ENCODE data around the gene SLC2A5.
A peak's percentile ranks its signal among the peaks of the same experiment; 100 is the strongest.

The SLC2A5 gene

DNA sequence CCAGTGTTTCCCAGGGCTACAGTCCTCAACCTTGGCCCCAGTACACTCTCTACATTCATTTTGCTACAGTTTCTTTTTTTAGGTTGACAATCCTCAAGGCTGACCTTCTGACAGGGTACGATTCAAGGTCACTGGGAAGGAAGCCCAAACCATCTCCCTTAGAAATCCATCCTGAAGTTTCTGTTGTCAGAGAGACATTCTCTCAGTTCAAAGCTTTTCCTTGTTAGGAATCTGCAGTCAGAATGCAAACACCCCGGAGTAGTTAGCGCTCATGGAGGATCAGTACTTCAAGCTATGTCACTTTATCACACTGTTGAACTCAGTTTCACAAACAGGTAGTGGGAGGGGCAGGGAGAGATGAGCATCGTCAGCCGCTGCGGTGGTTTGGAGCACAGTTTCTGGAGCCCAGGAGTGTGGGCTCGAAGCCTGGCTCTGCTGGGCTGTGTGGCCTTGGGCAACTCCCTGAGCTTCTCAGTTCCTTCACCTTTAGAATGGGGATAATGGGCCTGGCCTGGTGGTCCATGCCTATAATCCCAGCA is 4.2 kb downstream of the SLC2A5 start:
- Mint-ChIP-seq H3K4me3 (no peak overlapping the region), H3K27me3 (peaks cover 8% of the 10 kb centered on the region), H3K36me3 (ENCODE audit: low read depth) (no peaks in the 10 kb centered on the region), H3K27ac (peak overlapping the region; percentile 10), H3K4me1 (ENCODE audit: low read depth) (peaks cover 56% of the 10 kb centered on the region), H3K9me3 (no peaks in the 10 kb centered on the region)
- intact Hi-C loops (cut with micrococcal nuclease), result loop anchor here (5.0 kb wide), 1 partner anchor 58 kb away; no protein-coding TSS in a partner anchor

DNA sequence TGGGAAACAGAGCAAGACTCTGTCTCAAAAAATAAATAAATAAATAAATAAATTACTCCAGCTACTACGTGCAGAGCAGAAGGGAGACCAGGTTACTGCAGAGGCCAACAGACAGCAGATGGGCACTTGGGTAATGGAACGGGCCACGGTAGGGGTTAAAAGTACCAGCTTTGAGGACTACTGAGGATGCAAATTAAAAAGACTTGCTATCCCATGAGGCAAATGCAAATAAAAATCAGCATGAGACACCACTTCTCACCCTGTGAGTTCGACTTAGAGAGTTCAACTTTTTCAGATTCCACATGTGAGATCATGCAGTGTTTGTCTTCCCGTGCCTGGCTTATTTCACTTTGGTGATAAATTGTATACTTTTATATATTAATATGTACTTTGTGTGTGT is 6.6 kb downstream of the SLC2A5 start:
- H3K27ac Mint-ChIP-seq, result no peak overlapping the region
- no peaks in the 10 kb centered on the region for H3K36me3 Mint-ChIP-seq (ENCODE audit: low read depth)
- H3K4me3 Mint-ChIP-seq, result no peak overlapping the region
- intact Hi-C loops (cut with micrococcal nuclease), result no loop called here
- no peaks in the 10 kb centered on the region for H3K9me3 Mint-ChIP-seq
- peaks cover 8% of the 10 kb centered on the region for H3K27me3 Mint-ChIP-seq
- peaks cover 46% of the 10 kb centered on the region for H3K4me1 Mint-ChIP-seq (ENCODE audit: low read depth)

DNA sequence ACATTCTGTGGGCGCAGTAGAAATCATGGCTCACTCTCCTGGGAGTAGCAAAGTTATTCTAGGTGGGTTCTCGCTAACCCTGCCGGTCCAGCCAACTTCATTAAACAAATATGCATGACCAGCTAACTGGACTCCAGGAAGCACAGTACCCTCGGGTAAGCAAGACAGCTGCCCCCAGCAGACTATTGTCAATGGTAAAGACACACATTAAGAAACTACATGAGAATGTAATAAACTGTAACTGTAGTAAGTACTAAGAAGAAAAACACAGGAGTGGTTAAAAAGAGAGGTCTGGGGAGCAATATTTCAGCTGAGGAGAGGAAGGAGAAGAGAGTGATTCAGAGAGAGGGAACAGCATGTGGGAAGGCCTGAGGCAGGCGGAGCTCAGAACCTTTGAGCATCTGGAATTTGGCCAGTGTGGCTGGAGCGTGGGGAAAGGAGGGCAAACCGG is 7.4 kb downstream of the SLC2A5 start:
- Mint-ChIP-seq H3K9me3 (no peaks in the 10 kb centered on the region), H3K4me3 (no peak overlapping the region)

DNA sequence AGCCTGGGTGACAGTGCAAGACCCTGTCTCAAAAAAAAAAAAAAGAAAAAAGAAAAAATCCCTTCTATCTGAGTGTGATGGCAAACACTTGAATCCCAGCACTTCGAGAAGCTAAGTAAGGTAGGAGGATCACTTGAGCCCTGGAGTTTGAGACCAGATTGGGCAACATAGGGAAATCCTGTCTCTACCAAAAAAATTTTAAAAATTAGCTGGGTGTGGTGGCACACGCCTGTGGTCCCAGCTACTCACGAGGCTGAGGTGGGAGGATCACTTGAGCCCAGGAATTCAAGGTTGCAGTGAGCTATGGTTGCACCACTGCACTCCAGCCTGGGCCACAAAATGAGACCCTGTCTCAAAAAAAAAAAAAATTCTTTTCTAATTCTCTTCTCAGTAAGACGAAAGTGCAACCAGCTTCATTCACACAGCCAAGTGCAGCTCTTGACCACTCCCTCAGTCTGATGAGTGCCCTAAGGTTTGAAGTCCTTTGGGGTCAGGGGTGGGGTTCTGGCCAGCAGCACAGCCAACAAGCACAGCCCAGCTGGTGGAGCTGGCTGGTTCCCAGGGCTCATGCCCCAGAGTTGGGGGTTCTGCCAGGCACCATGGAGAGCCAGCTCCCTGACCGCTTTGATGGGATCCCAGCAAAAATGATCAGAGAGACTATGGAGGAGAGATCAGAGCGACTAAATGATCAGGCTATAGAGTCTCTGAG is 8.0 kb downstream of the SLC2A5 start:
- H3K36me3 Mint-ChIP-seq (ENCODE audit: low read depth), result no peaks in the 10 kb centered on the region
- H3K4me3 Mint-ChIP-seq, result no peak overlapping the region
- H3K27me3 Mint-ChIP-seq, result peaks cover 6% of the 10 kb centered on the region
- no peak overlapping the region for H3K27ac Mint-ChIP-seq
- H3K9me3 Mint-ChIP-seq, result no peaks in the 10 kb centered on the region
- intact Hi-C loops (cut with micrococcal nuclease), result no loop called here
- peaks cover 33% of the 10 kb centered on the region for H3K4me1 Mint-ChIP-seq (ENCODE audit: low read depth)

More for the DNA sequence above, 7.4 kb downstream of the SLC2A5 start:
- Mint-ChIP-seq H3K27me3 (peaks cover 6% of the 10 kb centered on the region), H3K4me1 (ENCODE audit: low read depth) (peaks cover 39% of the 10 kb centered on the region), H3K36me3 (ENCODE audit: low read depth) (no peaks in the 10 kb centered on the region), H3K27ac (no peak overlapping the region)
- intact Hi-C loops (cut with micrococcal nuclease), result no loop called here

DNA sequence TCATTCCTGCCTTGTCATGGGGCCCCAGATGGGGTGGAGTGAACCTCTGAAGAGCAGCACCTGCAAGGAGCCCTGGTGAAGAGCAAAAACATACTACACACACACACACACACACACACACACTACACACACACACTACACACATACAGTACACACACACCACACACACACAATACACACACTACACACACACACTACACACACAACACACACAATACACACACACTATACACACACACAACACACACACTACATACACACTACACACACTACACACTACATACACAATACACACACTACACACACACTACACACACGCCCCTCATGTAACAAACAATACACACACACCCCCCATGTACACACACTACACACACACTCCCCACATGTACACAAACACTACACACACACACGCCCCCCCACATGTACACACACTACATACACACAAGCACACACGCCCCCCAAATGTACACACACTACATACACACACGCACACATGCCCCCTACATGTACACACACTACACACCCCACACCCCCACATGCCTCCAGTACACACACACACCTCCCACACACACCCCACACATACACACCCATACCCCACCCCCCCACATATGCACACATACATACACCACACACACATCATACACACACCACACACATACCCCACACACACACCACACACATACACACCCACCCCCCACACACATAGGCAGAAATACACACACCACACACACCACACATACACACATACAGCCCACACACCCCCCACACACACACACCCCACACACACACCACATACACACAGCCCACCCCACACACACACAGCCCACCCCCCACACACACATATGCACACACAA is 9.3 kb downstream of the SLC2A5 start:
- intact Hi-C loops (cut with micrococcal nuclease), result no loop called here
- no peak overlapping the region for H3K4me3 Mint-ChIP-seq
- H3K4me1 Mint-ChIP-seq (ENCODE audit: low read depth), result peaks cover 26% of the 10 kb centered on the region
- no peaks in the 10 kb centered on the region for H3K36me3 Mint-ChIP-seq (ENCODE audit: low read depth)
- H3K27me3 Mint-ChIP-seq, result peaks cover 6% of the 10 kb centered on the region
- H3K27ac Mint-ChIP-seq, result no peak overlapping the region
- no peaks in the 10 kb centered on the region for H3K9me3 Mint-ChIP-seq

DNA sequence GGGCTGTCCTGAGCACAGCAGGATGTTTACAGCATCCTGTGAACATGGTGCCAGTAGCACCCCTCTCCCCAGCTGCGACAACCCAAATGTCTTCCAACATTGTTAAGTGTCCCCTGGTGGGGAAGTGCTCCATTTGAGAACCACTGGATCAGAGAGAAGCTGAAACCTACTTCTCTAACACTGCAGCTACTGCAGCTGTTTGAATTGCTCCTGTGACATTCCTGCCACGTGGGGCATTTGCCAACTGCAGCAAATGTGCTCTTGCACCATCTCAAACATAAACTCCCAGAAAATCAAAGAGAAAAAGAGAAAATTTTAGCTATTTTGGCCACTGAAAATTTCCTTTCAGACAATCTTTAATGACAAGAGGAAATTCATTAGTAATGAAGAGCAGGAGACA is 11.0 kb downstream of the SLC2A5 start:
- no peak overlapping the region for H3K4me3 Mint-ChIP-seq
- peak overlapping the region; percentile 13 for H3K27ac Mint-ChIP-seq
- intact Hi-C loops (cut with micrococcal nuclease), result no loop called here
- no peaks in the 10 kb centered on the region for H3K9me3 Mint-ChIP-seq
- peaks cover 16% of the 10 kb centered on the region for H3K4me1 Mint-ChIP-seq (ENCODE audit: low read depth)
- peaks cover 2% of the 10 kb centered on the region for H3K27me3 Mint-ChIP-seq
- no peaks in the 10 kb centered on the region for H3K36me3 Mint-ChIP-seq (ENCODE audit: low read depth)

DNA sequence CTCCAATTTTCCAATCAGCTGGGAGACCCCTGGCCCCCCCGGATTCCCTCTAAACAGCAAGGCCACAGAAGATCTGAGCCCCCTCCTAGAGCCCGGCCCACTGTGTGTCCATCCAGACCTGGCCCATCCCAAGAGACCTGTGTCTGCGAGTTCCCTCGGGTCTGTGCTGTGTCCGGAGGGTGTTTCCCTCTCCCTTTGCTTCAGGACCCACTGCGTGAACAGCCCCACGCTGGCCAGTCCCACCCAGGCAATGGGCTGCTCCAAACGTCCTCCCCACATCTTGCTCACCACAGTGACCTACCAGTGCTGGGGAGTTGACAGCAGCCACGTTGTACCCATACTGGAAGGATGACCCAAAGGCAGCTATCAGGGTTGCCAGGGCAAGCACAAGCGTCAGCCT is 11.6 kb downstream of the SLC2A5 start:
- Mint-ChIP-seq H3K4me3 (no peak overlapping the region), H3K36me3 (ENCODE audit: low read depth) (no peaks in the 10 kb centered on the region), H3K4me1 (ENCODE audit: low read depth) (peaks cover 16% of the 10 kb centered on the region), H3K9me3 (no peaks in the 10 kb centered on the region), H3K27ac (peak overlapping the region; percentile 13), H3K27me3 (peaks cover 2% of the 10 kb centered on the region)
- intact Hi-C loops (cut with micrococcal nuclease), result no loop called here

DNA sequence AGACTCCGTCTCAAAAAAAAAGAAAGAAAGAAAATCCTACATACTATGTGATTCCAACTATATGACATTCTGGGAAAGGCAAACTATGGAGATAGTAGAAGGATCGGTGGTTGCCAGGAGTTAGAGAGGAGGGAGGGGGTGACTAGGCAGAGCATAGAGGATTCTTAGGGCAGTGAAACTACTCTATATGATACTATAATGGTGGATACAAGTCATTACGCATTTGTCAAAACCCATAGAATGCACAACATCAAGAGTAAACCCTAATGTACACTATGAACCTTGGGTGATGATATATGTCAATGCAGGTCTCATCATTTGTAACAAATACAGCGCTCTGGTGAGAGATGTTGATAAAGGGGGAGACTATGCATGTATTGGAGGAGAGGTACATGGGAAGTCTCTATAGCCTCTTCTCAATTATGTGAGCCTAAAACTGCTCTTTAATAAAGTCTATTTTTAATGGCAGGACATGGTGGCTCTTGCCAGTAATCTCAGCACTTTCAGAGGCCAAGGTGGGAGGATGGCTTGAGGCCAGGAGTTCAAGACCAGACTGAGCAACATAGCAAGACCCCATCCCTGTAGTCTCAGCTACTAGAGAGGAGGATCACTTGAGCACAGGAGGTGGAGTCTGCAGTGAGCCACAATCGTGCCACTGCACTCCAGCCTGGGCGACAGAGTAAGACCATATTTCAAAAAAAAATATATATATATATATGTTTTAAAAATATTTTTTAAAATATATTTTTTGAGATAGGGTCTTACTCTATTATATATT is 17.0 kb downstream of the SLC2A5 start:
- Mint-ChIP-seq H3K27ac (no peak overlapping the region), H3K9me3 (no peaks in the 10 kb centered on the region), H3K4me3 (no peak overlapping the region), H3K27me3 (no peaks in the 10 kb centered on the region), H3K36me3 (ENCODE audit: low read depth) (no peaks in the 10 kb centered on the region), H3K4me1 (ENCODE audit: low read depth) (no peaks in the 10 kb centered on the region)
- intact Hi-C loops (cut with micrococcal nuclease), result no loop called here

DNA sequence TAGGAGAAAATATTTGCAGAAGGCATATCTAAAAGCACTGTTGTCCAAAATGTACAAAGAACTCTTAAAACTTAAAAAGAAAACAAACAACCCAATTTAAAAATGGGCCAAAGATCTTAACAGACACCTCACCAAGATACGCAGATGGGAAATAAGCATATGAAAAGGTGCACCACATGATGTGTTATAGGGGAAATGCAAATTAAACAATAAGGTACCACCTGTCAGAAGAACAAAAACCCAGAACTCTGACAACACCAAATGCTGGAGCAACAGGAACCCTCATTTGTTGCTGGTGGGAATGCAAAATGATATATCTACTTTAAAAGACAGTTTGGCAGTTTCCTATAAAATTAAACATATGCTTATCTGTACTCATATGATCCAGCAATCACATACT is 18.1 kb downstream of the SLC2A5 start:
- Mint-ChIP-seq H3K27ac (no peak overlapping the region), H3K4me1 (ENCODE audit: low read depth) (no peaks in the 10 kb centered on the region)

DNA sequence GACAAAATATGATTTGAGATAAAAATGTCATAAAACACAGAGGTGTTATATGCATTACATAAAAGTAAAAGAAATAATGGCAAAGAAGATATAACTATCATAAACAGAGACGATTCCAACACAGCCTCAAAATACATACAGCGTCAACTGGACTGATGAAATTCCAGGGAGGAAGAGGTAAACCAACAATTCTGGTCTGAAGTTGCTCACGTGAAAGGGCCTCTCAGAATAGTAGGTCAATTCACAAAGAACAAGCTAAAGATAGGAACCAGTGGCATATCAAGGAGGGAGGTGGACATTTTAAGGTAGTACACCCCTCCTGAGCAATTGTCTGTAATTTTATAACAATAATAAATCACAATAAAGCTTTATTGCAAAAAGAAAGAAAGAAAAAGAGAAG is 18.6 kb downstream of the SLC2A5 start:
- Mint-ChIP-seq H3K4me3 (no peak overlapping the region), H3K4me1 (ENCODE audit: low read depth) (no peaks in the 10 kb centered on the region), H3K9me3 (no peaks in the 10 kb centered on the region), H3K27ac (no peak overlapping the region), H3K27me3 (no peaks in the 10 kb centered on the region), H3K36me3 (ENCODE audit: low read depth) (no peaks in the 10 kb centered on the region)
- intact Hi-C loops (cut with micrococcal nuclease), result no loop called here

More for the DNA sequence above, 18.1 kb downstream of the SLC2A5 start:
- Mint-ChIP-seq H3K36me3 (ENCODE audit: low read depth) (no peaks in the 10 kb centered on the region), H3K27me3 (no peaks in the 10 kb centered on the region), H3K9me3 (no peaks in the 10 kb centered on the region), H3K4me3 (no peak overlapping the region)
- intact Hi-C loops (cut with micrococcal nuclease), result no loop called here

DNA sequence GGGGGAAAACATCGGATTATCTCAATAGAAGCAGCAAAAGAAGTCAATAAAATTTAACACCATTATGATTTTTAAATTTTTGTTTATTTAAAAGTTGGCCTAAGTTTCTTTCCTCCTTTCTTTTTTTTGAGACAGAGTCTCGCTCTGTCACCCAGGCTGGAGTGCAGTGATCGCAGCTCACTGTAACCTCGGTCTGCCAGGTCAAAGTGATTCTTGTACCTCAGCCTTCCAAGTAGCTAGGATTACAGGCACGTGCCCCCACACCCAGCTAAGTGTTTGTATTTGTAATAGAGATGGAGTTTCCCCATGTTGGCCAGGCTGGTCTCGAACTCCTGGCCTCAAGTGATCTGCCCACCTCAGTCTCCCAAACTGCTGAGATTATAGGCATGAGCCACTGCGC is 20.9 kb downstream of the SLC2A5 start:
- H3K4me3 Mint-ChIP-seq, result no peak overlapping the region
- H3K4me1 Mint-ChIP-seq (ENCODE audit: low read depth), result no peaks in the 10 kb centered on the region

DNA sequence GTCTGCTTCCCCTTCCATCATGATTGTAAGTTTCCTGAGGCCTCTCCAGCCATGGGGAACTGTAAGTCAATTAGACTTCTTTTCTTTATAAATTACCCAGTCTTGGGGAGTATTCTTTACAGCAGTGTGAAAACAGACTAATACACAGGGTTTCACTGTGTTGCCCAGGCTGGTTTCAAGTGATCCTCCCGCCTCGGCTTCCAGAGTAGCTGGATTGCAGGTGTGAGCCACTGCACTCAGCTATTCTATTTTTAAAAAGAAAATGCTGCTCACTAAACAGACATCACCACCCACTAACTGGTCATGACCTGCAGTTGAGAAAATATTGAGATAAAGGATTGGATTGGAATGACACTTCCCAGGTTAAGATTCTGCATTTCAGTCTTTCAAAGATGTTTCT is 22.4 kb downstream of the SLC2A5 start:
- H3K27me3 Mint-ChIP-seq, result no peaks in the 10 kb centered on the region
- H3K9me3 Mint-ChIP-seq, result no peaks in the 10 kb centered on the region
- no peak overlapping the region for H3K4me3 Mint-ChIP-seq
- H3K27ac Mint-ChIP-seq, result no peak overlapping the region
- H3K36me3 Mint-ChIP-seq (ENCODE audit: low read depth), result no peaks in the 10 kb centered on the region
- no peaks in the 10 kb centered on the region for H3K4me1 Mint-ChIP-seq (ENCODE audit: low read depth)
- intact Hi-C loops (cut with micrococcal nuclease), result no loop called here

More for the DNA sequence above, 20.9 kb downstream of the SLC2A5 start:
- intact Hi-C loops (cut with micrococcal nuclease), result no loop called here
- Mint-ChIP-seq H3K27me3 (no peaks in the 10 kb centered on the region), H3K27ac (no peak overlapping the region), H3K9me3 (no peaks in the 10 kb centered on the region), H3K36me3 (ENCODE audit: low read depth) (no peaks in the 10 kb centered on the region)

DNA sequence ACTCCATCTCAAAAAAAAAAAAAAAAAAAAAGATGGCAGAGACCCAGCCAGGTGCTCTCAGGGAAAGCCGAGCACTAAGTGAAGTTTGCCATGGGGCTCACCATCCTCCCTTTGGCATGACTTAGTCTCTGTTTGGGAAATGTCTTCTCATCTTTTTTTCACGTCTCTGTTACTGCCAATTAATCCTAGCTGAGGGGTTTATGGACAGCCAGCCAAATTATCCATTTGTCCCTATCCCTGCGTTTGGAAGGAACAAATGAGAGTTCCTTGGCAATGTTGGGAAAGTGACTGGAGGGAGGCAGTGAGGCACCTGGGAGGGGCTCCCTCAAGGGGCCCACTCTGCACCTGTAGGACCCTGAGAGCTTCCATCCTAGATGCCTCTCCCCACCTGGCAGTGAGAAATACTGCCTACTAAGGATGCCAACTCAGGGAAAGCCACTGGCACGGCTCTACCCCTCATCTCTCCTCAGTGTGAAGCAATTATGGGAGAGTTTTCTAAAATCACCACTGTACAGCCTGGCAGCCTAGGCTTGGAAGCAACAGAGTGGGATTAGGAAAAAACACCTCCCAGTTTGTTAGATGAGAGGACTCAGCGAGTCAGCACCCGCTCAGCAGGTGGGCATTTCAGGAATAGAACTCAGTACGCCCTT is 23.4 kb downstream of the SLC2A5 start:
- Mint-ChIP-seq H3K9me3 (no peaks in the 10 kb centered on the region), H3K36me3 (ENCODE audit: low read depth) (no peaks in the 10 kb centered on the region), H3K27me3 (no peaks in the 10 kb centered on the region), H3K4me1 (ENCODE audit: low read depth) (no peaks in the 10 kb centered on the region), H3K27ac (no peak overlapping the region), H3K4me3 (no peak overlapping the region)
- intact Hi-C loops (cut with micrococcal nuclease), result no loop called here
